Kidney epithelial cell (primary cell): ENCODE results near the gene KCNH1. TPM values are rescaled to one million over a fixed set of nuclear protein-coding genes. Genes with fewer than 3 reads are reported as not detected.
A peak's percentile ranks its signal among the peaks of the same experiment; 100 is the strongest.

Source experiments
- DNase-seq: peaks from one replicate; pipeline ENCODE4 v3.0.0-alpha.2; 2010; ENCODE audit warnings: low read depth
- H3K27me3 ChIP-seq: 2 replicates; pipeline ENCODE4 v1.6.0; 2011; ENCODE audit warnings: low read length; ENCODE audit not compliant: control insufficient read depth, insufficient read depth
- H3K36me3 ChIP-seq: 2 replicates; pipeline ENCODE4 v1.5.1; 2011; ENCODE audit warnings: low read length; ENCODE audit not compliant: control insufficient read depth, insufficient read depth
- H3K4me3 ChIP-seq: 2 replicates; pipeline ENCODE4 v1.5.1; 2011; ENCODE audit warnings: low read depth, mild to moderate bottlenecking, control low read depth, low read length
- CTCF ChIP-seq: IDR thresholded peaks from 2 replicates; pipeline ENCODE4 v1.5.1; 2011; ENCODE audit warnings: mild to moderate bottlenecking, moderate library complexity, low read length, control low read depth, inconsistent platforms; ENCODE audit not compliant: insufficient read depth, poor library complexity, severe bottlenecking
- total RNA-seq: library from RNA; depleted of rRNA; stranded (reverse); fragments of >200 nt; gene quantifications from 2 replicates; pipeline ENCODE4 v1.2.3, GENCODE V29; 2015

Gene KCNH1
- total RNA-seq, 1 donor from 2014 or later, result 14.3 TPM

- DNase-seq, result peak; percentile 65
These were observed 341.5 kb downstream of the KCNH1 start for GRCh38 chr1:210792250-210793102.

GRCh38 chr1:210790196-210790595 is 343.8 kb downstream of the KCNH1 start:
- TF ChIP-seq CTCF, result no peak
- no peaks in the 10 kb centered on the region for H3K27me3 ChIP-seq
- H3K36me3 ChIP-seq, result no peaks in the 10 kb centered on the region
- H3K4me3 ChIP-seq, result no peak overlapping the region
- no peak for DNase-seq

More at GRCh38 chr1:210792250-210793102, 341.5 kb downstream of the KCNH1 start:
- Histone ChIP-seq H3K36me3 (no peaks in the 10 kb centered on the region), H3K4me3 (no peak overlapping the region), H3K27me3 (no peaks in the 10 kb centered on the region)
- no peak for TF ChIP-seq CTCF

- H3K36me3 ChIP-seq, result no peaks in the 10 kb centered on the region
- no peaks in the 10 kb centered on the region for H3K27me3 ChIP-seq
- no peak overlapping the region for H3K4me3 ChIP-seq
- no peak for DNase-seq
- no peak for TF ChIP-seq CTCF
These were observed 346.1 kb downstream of the KCNH1 start for GRCh38 chr1:210787800-210788199.

- no peak for TF ChIP-seq CTCF
- H3K4me3 ChIP-seq, result no peak overlapping the region
- H3K27me3 ChIP-seq, result no peaks in the 10 kb centered on the region
- DNase-seq, result no peak
- no peaks in the 10 kb centered on the region for H3K36me3 ChIP-seq
These were observed 347.4 kb downstream of the KCNH1 start for GRCh38 chr1:210786546-210786945.

GRCh38 chr1:210783925-210784324 is 350.0 kb downstream of the KCNH1 start:
- no peaks in the 10 kb centered on the region for H3K27me3 ChIP-seq
- no peak for TF ChIP-seq CTCF
- no peaks in the 10 kb centered on the region for H3K36me3 ChIP-seq
- H3K4me3 ChIP-seq, result no peak overlapping the region
- DNase-seq, result no peak

GRCh38 chr1:210781652-210782051 is 352.3 kb downstream of the KCNH1 start:
- Histone ChIP-seq H3K4me3 (no peak overlapping the region), H3K36me3 (no peaks in the 10 kb centered on the region), H3K27me3 (no peaks in the 10 kb centered on the region)
- DNase-seq, result no peak
- no peak for TF ChIP-seq CTCF
